Liver (tissue), 9 donors: ENCODE data around the gene SLC51A. TPM values are rescaled to one million over a fixed set of nuclear protein-coding genes. Genes with fewer than 3 reads are reported as not detected.

Experiments
- DNase-seq: peaks from one replicate; pipeline ENCODE4 v3.0.0-alpha.2; 2017; ENCODE audit warnings: low spot score
- H3K27ac ChIP-seq, 2 donors: one replicate each; pipeline ENCODE4 v1.7.0; 2013; ENCODE audit warnings: inconsistent platforms in 2 of 2, low read length in 2 of 2, control low read depth in 1 of 2, low read depth in 1 of 2, mild to moderate bottlenecking in 1 of 2
- H3K27me3 ChIP-seq, 4 donors: one replicate each; pipeline versions ENCODE4 v1.6.1 to v1.7.0; 2013; ENCODE audit warnings: low read length in 3 of 4, inconsistent platforms in 1 of 4, mild to moderate bottlenecking in 1 of 4, moderate library complexity in 1 of 4; ENCODE audit not compliant: control insufficient read depth in 4 of 4, insufficient read depth in 4 of 4
- H3K36me3 ChIP-seq, 4 donors: one replicate each; pipeline versions ENCODE4 v1.6.1 to v1.7.0; 2013; ENCODE audit warnings: low read length in 3 of 4, mild to moderate bottlenecking in 3 of 4, low read depth in 1 of 4, moderate library complexity in 1 of 4; ENCODE audit not compliant: control insufficient read depth in 4 of 4, insufficient read depth in 3 of 4
- H3K4me1 ChIP-seq, 4 donors: one replicate each; pipeline versions ENCODE4 v1.6.1 to v1.7.0; 2013; ENCODE audit warnings: low read length in 3 of 4, mild to moderate bottlenecking in 3 of 4, moderate library complexity in 1 of 4; ENCODE audit not compliant: control insufficient read depth in 4 of 4, insufficient read depth in 4 of 4
- H3K4me3 ChIP-seq, 3 donors: one replicate each; pipeline versions ENCODE4 v1.6.1 to v1.7.0; 2013; ENCODE audit warnings: low read length in 3 of 3, control low read depth in 1 of 3, low read depth in 1 of 3, mild to moderate bottlenecking in 1 of 3
- H3K9ac ChIP-seq, 2 donors: one replicate each; pipeline ENCODE4 v1.7.0; 2013; ENCODE audit warnings: low read length in 2 of 2, mild to moderate bottlenecking in 2 of 2, moderate library complexity in 2 of 2, control low read depth in 1 of 2, low read depth in 1 of 2
- H3K9me3 ChIP-seq, 4 donors: one replicate each; pipeline versions ENCODE4 v1.6.1 to v1.7.0; 2013; ENCODE audit warnings: low read length in 3 of 4; ENCODE audit not compliant: control insufficient read depth in 4 of 4
- CTCF ChIP-seq: fragments of 150-350 bp; IDR thresholded peaks from 2 replicates; pipeline ENCODE4 v1.5.1; 2017; ENCODE audit warnings: improper control_type of control experiment, low read depth, low read length; ENCODE audit not compliant: missing input control
- EGR1 ChIP-seq, 2 donors: IDR thresholded peaks; 2 replicates each; pipeline ENCODE4 v1.6.1; 2016 to 2018; ENCODE audit warnings: antibody characterized with exemption in 2 of 2, low read depth in 2 of 2
- JUND ChIP-seq, 2 donors: IDR thresholded peaks; 2 replicates each; pipeline ENCODE4 v1.6.1; 2016; ENCODE audit warnings: antibody characterized with exemption in 2 of 2
- REST ChIP-seq: IDR thresholded peaks from 2 replicates; pipeline ENCODE4 v1.6.1; 2016; ENCODE audit warnings: antibody characterized with exemption, mild to moderate bottlenecking
- TAF1 ChIP-seq: conservative IDR thresholded peaks from 2 replicates; pipeline ENCODE4 v1.6.1; 2016; ENCODE audit warnings: antibody characterized with exemption, mild to moderate bottlenecking
- ZBTB33 ChIP-seq: IDR thresholded peaks from 2 replicates; pipeline ENCODE4 v1.6.1; 2016; ENCODE audit warnings: antibody characterized with exemption
- WGBS: extraction: QIAGEN DNeasy Blood & Tissue Kit; methylation state at CpG from one replicate; pipeline ENCODE4 v1.1.7; 2013; 5-methylcytosine and 5-hydroxymethylcytosine counted together
- polyA plus RNA-seq, 2 donors: library from polyadenylated mRNA; stranded (reverse) in 1 of 2; unstranded in 1 of 2; fragments of 200-250 nt in 1 of 2; fragments of >200 nt in 1 of 2; fragmentation: Nextera tagmentation in 1 of 2; extraction: Ambion mirVana in 1 of 2; gene quantifications; one replicate each; pipeline versions ENCODE4 v1.2.1 to v1.2.3, GENCODE V29; 2013 to 2015
- total RNA-seq, 2 donors: library from RNA; depleted of rRNA; stranded (reverse); fragments of >200 nt; gene quantifications; one replicate each; pipeline ENCODE4 v1.2.3, GENCODE V29; 2014
- TF ChIP-seq, protein P1 (sequence below): IDR thresholded peaks from 2 replicates; pipeline ENCODE4 v1.6.1; 2016; ENCODE audit warnings: antibody characterized with exemption
- TF ChIP-seq, protein P2 (sequence below): IDR thresholded peaks from 2 replicates; pipeline ENCODE4 v1.6.1; 2016; ENCODE audit warnings: antibody characterized with exemption
- donor health status: healthy.
- donor health status: healthy.
- donor health status: healthy.
- donor health status: healthy.
- donor health status: healthy.

SLC51A gene
- total and polyA plus RNA-seq, 4 donors: 19.9 to 52.5 (median 46.1) TPM

- Histone ChIP-seq H3K4me1 (peaks cover 0 to 12% (median 6%) of the 10 kb centered on the region in 4 donors), H3K27me3 (no peaks in the 10 kb centered on the region), H3K4me3 (no peak overlapping the region), H3K27ac (no peak overlapping the region), H3K9ac (no peak overlapping the region), H3K36me3 (no peaks in the 10 kb centered on the region), H3K9me3 (no peaks in the 10 kb centered on the region)
- no peak for DNase-seq
- TF ChIP-seq, protein P1, sequence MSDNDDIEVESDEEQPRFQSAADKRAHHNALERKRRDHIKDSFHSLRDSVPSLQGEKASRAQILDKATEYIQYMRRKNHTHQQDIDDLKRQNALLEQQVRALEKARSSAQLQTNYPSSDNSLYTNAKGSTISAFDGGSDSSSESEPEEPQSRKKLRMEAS: no peak
- TF ChIP-seq ZBTB33 (no peak), EGR1 (IDR thresholded peaks at IDR 0.05; ENCODE audit: low read depth in 2 of 2) (no peak)
- 90% methylated on average over 9 of the region's 9 CpGs for WGBS
Observed at GRCh38 chr3:196175722-196176121, 40.6 kb upstream of the SLC51A start.

- H3K27ac ChIP-seq: no peak overlapping the region
- no peak for DNase-seq
- WGBS: 47% methylated on average over 16 of the region's 16 CpGs
Observed at GRCh38 chr3:196177567-196177966, 38.8 kb upstream of the SLC51A start.

More at GRCh38 chr3:196177567-196177966, 38.8 kb upstream of the SLC51A start:
- TF ChIP-seq JUND (IDR thresholded peaks at IDR 0.05): no peak
- TF ChIP-seq CTCF: no peak
- peak; percentile 26 for TF ChIP-seq REST
- TF ChIP-seq, protein P2, sequence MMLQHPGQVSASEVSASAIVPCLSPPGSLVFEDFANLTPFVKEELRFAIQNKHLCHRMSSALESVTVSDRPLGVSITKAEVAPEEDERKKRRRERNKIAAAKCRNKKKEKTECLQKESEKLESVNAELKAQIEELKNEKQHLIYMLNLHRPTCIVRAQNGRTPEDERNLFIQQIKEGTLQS: no peak
- no peak for TF ChIP-seq ZBTB33
- no peak for TF ChIP-seq TAF1
- peak in 1 of 2 donors; percentile 12 for TF ChIP-seq EGR1 (IDR thresholded peaks at IDR 0.05; ENCODE audit: low read depth in 2 of 2)
- H3K9me3 ChIP-seq: no peaks in the 10 kb centered on the region
- no peaks in the 10 kb centered on the region for H3K27me3 ChIP-seq
- no peak overlapping the region for H3K4me3 ChIP-seq
- H3K36me3 ChIP-seq: no peaks in the 10 kb centered on the region
- H3K4me1 ChIP-seq: peaks cover 0 to 12% (median 6%) of the 10 kb centered on the region in 4 donors
- no peak overlapping the region for H3K9ac ChIP-seq
